ENCODE data around the gene RPS5.
"Not testable (repeated sequence)": the region's sequence is repeated elsewhere in the genome, so short reads cannot be mapped to it uniquely, and the experiment has no call there.

RPS5 gene

DNA sequence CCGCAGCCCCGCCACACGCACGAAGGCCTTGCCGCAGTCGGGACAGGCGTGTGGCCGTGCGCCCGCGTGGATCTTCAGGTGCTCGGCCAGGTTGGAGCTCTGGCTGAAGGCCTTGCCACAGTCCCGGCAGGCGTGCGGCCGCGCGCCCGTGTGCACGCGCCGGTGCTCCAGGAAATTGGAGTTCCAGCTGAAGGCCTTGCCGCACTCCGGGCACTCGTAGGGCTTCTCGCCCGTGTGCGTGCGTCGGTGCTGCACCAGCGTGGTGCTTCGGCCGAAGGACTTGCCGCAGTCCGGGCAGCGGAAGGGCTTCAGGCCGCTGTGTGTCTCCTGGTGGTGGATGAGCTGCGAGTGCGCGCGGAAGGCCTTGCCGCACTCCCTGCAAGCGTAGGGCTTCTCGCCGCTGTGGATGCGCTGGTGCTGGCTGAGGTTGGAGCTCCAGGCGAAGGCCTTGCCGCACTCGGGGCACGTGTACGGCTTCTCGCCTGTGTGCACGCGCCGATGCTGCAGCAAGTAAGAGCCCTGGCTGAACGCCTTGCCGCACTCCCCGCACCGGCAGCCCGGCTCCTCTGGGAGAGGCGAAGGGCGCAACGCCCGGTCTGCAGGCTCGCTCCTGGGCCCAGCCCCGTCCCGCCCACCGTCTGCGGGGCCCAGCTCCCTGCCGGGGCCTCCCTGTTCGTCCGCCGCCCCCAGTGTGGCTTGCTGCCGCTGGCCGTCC, 30.1 kb upstream of the RPS5 start:
- DNase-seq, result no peak

DNA sequence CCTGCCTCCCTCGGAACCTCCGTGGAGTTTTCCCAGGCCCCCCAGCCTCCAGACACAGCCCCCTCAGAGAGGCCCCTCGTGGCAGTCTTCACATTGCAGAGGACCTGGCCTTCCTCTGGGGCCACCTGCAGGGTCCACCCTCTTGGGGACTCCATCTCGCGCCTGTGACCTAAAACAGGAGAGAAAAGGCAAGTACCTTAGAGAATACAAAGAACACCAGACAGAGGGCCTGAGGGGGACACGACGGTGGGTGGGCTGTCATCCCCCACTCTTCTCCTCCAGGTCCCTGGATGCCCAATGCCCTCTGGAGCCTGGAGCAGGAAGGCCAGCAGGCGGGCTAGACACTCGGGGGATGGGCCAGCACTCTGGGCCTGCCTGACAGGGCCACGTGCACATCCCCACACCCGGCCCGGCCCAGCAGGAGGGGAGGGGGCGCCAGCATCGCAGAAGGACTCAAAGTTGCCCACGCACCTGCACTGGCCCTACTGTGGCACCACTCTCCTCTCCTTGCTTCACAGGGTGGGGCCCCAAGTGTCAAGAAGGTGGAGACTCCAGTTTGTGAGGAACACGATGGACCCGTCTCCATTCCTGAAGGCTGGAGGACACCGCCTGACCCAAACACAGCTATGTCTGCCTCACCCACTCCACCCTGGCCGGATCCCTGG, 29.5 kb upstream of the RPS5 start:
- DNase-seq, result no peak

GRCh38 chr19:58361900-58362271, 25.2 kb upstream of the RPS5 start:
- peak; percentile 17 for DNase-seq

GRCh38 chr19:58362272-58362994, 24.6 kb upstream of the RPS5 start, which contains the start of gene ZNF497:
TSS of gene ZNF497 (minus strand) at chr19:58362751. CDS start at chr19:58357635, 5,116 bp downstream.
- peak; percentile 94 for DNase-seq

GRCh38 chr19:58364146-58364545, 22.9 kb upstream of the RPS5 start:
- DNase-seq, result no peak

- DNase-seq, result no peak
Measured at GRCh38 chr19:58366585-58367430, 20.3 kb upstream of the RPS5 start.

GRCh38 chr19:58367698-58368454, 19.2 kb upstream of the RPS5 start:
- no peak for DNase-seq

DNA sequence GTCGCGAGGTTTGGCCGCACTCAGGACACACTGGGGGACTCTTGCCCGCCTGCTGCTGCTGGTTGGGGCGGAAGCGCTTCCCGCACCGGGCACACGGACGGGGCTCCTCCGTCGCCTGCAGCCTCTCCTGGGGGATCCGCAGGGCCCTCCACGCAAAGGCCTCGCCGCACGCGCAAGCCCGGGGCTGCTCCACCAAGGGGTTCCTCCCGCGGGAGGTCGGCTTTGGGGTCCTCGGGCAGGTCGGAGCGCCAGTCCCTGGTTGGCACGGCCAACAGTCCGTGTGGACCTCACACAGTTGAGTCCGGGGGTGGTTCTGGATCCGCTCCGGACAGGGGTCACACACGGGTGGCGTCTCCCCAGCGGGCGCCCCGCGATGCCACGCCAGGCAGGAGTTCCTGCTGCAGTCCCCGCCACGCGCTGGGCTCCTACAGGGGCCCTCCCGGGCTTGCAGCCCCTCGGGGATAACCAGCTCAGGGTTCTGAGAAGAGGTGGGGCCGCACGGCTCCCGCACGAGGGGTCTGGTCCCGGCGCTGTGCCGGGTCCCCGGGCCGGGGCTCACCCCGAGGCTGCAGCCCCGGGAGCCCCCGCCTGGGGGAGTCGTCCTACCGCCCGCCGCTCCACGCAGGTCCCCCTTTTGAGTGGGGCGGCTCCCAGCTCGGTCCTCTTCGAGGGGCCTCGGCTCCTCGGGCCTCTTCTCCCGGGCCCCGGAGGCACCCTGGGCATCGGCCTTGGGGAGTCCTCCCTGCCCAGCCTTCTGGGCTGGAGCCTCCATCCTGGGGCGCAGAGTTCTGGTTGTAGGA, 18.3 kb upstream of the RPS5 start:
- no peak for DNase-seq

GRCh38 chr19:58372311-58373133, 14.5 kb upstream of the RPS5 start:
- no peak for DNase-seq

DNA sequence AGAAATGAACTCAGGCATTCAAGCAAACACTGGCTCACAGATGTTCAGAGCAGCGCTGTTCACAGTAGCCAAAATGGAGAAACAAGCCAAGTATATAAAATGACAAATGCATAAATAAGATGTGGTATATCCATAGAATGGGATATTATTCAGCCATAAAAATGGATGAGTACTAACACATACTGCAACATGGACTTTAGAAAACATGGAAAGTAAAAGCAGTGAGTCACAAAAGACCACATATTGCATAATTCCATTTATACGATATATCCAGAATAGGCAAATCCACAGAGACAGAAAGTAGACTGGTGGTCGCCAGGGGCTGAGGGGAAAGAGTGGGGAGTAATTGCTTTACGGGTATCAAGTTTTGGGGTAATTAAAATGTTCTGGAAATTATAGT, 12.9 kb upstream of the RPS5 start:
- no peak for DNase-seq

GRCh38 chr19:58376724-58377123, 10.3 kb upstream of the RPS5 start:
- not testable (repeated sequence) for DNase-seq

GRCh38 chr19:58379246-58379645, 7.8 kb upstream of the RPS5 start:
- no peak for DNase-seq

- DNase-seq, result no peak
Measured at GRCh38 chr19:58380037-58380661, 6.9 kb upstream of the RPS5 start.

GRCh38 chr19:58380662-58381459, 6.2 kb upstream of the RPS5 start, which contains the start of gene ZNF837:
TSS of gene ZNF837 (minus strand) at chr19:58381030. CDS start at chr19:58369332, 11,698 bp downstream.
- peak; percentile 100 for DNase-seq

GRCh38 chr19:58381460-58382212, 5.4 kb upstream of the RPS5 start:
- DNase-seq, result no peak

GRCh38 chr19:58382997-58383603, 4.0 kb upstream of the RPS5 start:
- DNase-seq, result no peak

DNA sequence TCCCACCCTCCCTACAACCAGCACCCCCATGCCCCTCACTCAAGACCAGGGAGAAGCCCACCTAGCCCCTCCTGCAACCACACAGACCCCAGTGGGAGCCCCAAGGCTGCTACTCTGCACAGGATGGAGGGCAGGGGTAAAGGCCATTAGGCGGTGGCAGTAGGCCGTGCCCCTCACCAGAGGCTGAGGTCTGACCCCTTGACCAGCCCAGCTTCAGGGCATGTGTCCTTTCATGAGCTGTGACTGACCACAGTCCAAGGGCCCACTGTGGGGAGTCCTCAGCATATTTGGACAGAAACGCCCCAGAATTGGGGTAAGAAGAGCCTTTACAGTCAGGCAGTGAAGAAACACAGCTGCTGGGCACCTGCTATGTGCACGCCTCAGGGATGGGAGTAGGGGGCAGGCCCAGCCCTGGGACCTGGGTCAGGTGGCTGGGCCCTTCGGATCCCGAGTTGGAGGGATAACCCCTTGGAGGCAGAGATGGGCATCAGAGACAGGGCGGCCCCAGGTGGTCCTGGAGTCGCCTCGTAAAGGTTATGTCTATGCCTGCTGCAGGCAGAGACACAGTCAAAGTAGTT, 1.7 kb upstream of the RPS5 start:
- DNase-seq, result no peak

Measured in NCI-H2171 (cell line).